Transverse colon (tissue), 4 donors: ENCODE results near the gene NT5DC2. TPM values are rescaled to one million over a fixed set of nuclear protein-coding genes. Genes with fewer than 3 reads are reported as not detected.

ENCODE experiments used
- DNase-seq: peaks from one replicate; pipeline ENCODE4 v3.0.0-alpha.2; 2019
- H3K27ac ChIP-seq, 4 donors: fragments of 200-600 bp; sonication (generic); 2 replicates each; pipeline ENCODE4 v1.5.1; 2016 to 2018; ENCODE audit warnings: inconsistent platforms in 4 of 4
- H3K27me3 ChIP-seq: fragments of 200-600 bp; sonication (generic); 2 replicates; pipeline ENCODE4 v1.5.1; 2017; ENCODE audit warnings: inconsistent platforms
- H3K36me3 ChIP-seq, 4 donors: fragments of 200-600 bp; sonication (generic); 2 replicates each; pipeline ENCODE4 v1.5.1; 2017 to 2019; ENCODE audit warnings: inconsistent platforms in 4 of 4
- H3K4me1 ChIP-seq, 4 donors: fragments of 200-600 bp; sonication (generic); 2 replicates each; pipeline ENCODE4 v1.5.1; 2017 to 2020; ENCODE audit warnings: inconsistent platforms in 4 of 4
- H3K4me3 ChIP-seq, 4 donors: fragments of 200-600 bp; sonication (generic); 1 replicate in 1 of 4; 2 replicates in 3 of 4; pipeline versions ENCODE4 v1.5.1 to v1.6.1; 2017 to 2019; ENCODE audit warnings: inconsistent platforms in 4 of 4
- H3K9me3 ChIP-seq, 2 donors: fragments of 200-600 bp; sonication (generic); 2 replicates each; pipeline ENCODE4 v1.5.1; 2017 to 2019; ENCODE audit warnings: inconsistent platforms in 2 of 2
- EP300 ChIP-seq: sonication (generic); formaldehyde crosslinking; IDR thresholded peaks from one replicate; pipeline ENCODE4 v1.6.1; 2017; ENCODE audit warnings: antibody characterized with exemption, low read depth
- POLR2A ChIP-seq: fragments of 450-650 bp; IDR thresholded peaks from one replicate; pipeline ENCODE4 v1.6.1; 2016; ENCODE audit warnings: antibody characterized with exemption, mild to moderate bottlenecking, moderate library complexity
- POLR2AphosphoS5 ChIP-seq, 3 donors: sonication (generic); formaldehyde crosslinking; IDR thresholded peaks; one replicate each; pipeline ENCODE4 v1.6.1; 2016; ENCODE audit warnings: antibody characterized with exemption in 3 of 3
- WGBS, 2 donors: methylation state at CpG; one replicate each; pipeline ENCODE4 v1.1.5; 2018; ENCODE audit warnings: low coverage in 1 of 2; 5-methylcytosine and 5-hydroxymethylcytosine counted together
- in situ Hi-C, 4 donors: fragments of 200-750 bp; cut with MboI; loops; one replicate each; pipeline versions ENCODE4 v1.15.0 to v1.15.1; 2017; ENCODE audit warnings: low sequenced_read_pairs in 3 of 4, low pct_ligation_motif_present in 1 of 4, low pct_unique_long_range_greater_than_20kb in 1 of 4
- intact Hi-C: fragments of 100-400 bp; cut with DNase I; formaldehyde crosslinking; loops from one replicate; pipeline ENCODE4 v1.15.1; 2023; ENCODE audit warnings: low total_unique reads
- total RNA-seq, 4 donors: library from RNA; depleted of rRNA; stranded (reverse); fragments of >200 nt; gene quantifications; one replicate each; pipeline ENCODE4 v1.1.0, GENCODE V29; 2016
- TF ChIP-seq, protein P1 (sequence below), 5 experiments: fragments of 200-600 bp in 3 of 5; fragments of 450-650 bp in 2 of 5; sonication (generic) in 3 of 5; IDR thresholded peaks; 1 replicate in 2 of 5; 2 replicates in 3 of 5; pipeline ENCODE4 v1.5.1; 2016 to 2017; ENCODE audit warnings: antibody characterized with exemption in 5 of 5, inconsistent platforms in 3 of 5, mild to moderate bottlenecking in 2 of 5, moderate library complexity in 1 of 5

Gene NT5DC2
- total RNA-seq, 4 donors from 2014 or later: 5.5 to 16.7 (median 14.9) TPM; not detected in 1

DNA sequence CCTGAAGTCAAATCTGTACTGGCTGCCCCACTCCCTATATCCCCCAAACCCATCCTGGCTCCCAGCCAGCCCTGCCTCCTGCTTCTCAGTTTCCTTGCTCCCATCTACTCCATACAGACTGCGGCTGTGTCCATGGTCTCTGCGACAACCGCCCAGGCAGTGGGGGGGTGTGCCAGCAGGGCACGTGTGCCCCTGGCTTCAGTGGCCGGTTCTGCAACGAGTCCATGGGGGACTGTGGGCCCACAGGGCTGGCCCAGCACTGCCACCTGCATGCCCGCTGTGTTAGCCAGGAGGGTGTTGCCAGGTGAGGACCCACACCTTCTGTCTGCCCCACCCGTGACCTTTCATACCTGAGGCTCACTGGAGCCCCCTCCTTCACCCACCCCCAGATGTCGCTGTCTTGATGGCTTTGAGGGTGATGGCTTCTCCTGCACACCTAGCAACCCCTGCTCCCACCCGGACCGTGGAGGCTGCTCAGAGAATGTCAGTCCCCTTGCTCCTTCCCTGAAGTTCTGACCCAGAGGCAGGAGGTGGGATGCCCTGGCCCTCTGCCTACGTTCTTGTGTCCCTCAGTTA is 23.8 kb downstream of the NT5DC2 start:
- Histone ChIP-seq H3K27ac (no peak overlapping the region), H3K9me3 (no peaks in the 10 kb centered on the region), H3K4me3 (no peak overlapping the region), H3K4me1 (no peaks in the 10 kb centered on the region), H3K27me3 (no peaks in the 10 kb centered on the region), H3K36me3 (no peaks in the 10 kb centered on the region)
- intact Hi-C loops: no loop called here
- TF ChIP-seq EP300: no peak
- WGBS, 2 donors: 75% methylated on average over 11 of the region's 12 CpGs; no CpG with 5 or more reads in 1 of the 2 donors
- in situ Hi-C loops: no loop called here
- no peak for DNase-seq

DNA sequence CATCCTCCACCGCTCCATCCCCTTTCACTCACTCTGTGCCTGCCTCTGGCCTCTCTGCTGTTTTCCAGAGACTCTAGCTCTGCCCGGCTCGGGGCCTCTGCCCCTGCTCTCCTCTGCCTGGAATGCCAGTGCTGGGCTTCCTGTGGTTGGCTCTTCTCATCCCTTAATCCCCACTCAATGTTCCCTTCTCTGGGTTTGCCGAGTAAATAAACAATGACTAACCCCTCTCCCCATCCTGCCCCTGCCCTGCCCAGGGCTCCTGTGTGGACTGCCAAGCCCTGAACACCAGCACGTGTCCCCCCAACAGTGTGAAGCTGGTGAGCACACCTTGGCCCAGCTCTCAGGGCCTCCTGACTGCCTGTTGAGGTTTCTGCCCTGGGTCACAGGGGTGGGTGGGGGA is 26.3 kb downstream of the NT5DC2 start:
- TF ChIP-seq, protein P1, sequence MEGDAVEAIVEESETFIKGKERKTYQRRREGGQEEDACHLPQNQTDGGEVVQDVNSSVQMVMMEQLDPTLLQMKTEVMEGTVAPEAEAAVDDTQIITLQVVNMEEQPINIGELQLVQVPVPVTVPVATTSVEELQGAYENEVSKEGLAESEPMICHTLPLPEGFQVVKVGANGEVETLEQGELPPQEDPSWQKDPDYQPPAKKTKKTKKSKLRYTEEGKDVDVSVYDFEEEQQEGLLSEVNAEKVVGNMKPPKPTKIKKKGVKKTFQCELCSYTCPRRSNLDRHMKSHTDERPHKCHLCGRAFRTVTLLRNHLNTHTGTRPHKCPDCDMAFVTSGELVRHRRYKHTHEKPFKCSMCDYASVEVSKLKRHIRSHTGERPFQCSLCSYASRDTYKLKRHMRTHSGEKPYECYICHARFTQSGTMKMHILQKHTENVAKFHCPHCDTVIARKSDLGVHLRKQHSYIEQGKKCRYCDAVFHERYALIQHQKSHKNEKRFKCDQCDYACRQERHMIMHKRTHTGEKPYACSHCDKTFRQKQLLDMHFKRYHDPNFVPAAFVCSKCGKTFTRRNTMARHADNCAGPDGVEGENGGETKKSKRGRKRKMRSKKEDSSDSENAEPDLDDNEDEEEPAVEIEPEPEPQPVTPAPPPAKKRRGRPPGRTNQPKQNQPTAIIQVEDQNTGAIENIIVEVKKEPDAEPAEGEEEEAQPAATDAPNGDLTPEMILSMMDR (IDR thresholded peaks at IDR 0.05): no peak
- TF ChIP-seq EP300 (no peak), POLR2A (no peak), POLR2AphosphoS5 (IDR thresholded peaks at IDR 0.05) (no peak)
- no peaks in the 10 kb centered on the region for H3K27me3 ChIP-seq
- WGBS, 2 donors: 64% methylated on average over 5 of the region's 5 CpGs; no CpG with 5 or more reads in 1 of the 2 donors
- H3K27ac ChIP-seq: no peak overlapping the region
- in situ Hi-C loops (no loop called here), intact Hi-C loops (no loop called here)
- H3K4me3 ChIP-seq: no peak overlapping the region
- DNase-seq: no peak
- no peaks in the 10 kb centered on the region for H3K36me3 ChIP-seq
- no peaks in the 10 kb centered on the region for H3K4me1 ChIP-seq
- H3K9me3 ChIP-seq: no peaks in the 10 kb centered on the region

DNA sequence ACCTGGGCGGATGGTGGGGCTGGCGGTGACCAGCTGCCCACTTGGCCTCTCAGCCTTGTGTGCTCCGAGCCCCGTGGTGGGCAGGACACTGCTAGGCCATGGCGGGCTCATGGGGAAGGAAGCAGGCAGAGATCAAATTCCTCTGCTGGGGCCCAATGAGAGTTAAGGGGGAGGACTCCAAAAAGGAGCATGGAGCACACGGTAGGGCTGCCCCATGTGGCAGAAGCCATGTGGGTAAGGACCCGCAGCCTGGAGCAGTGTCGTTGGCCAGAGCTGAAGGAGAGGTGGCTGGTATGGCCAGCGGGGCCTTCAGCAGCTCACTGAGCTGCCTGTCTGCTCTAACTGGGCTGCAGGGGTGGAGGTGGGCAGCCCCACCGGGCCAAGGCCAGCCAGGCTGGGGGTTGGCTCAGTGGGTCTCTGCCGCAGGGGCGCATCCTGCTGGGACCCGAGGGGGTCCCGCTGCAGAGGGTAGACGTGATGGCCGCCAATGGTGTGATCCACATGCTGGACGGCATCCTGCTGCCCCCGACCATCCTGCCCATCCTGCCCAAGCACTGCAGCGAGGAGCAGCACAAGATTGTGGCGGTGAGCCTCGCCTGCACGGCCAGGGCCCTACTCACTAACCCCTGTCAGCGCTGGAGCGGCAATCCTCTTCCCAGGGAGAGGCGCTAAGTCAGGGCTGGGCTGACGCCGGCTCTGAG is 27.2 kb downstream of the NT5DC2 start:
- H3K9me3 ChIP-seq: no peaks in the 10 kb centered on the region
- in situ Hi-C loops: no loop called here
- no peak for TF ChIP-seq EP300
- TF ChIP-seq, protein P1 (IDR thresholded peaks at IDR 0.05): no peak
- TF ChIP-seq POLR2A: no peak
- no peak for TF ChIP-seq POLR2AphosphoS5 (IDR thresholded peaks at IDR 0.05)
- 90% methylated on average over 27 of the region's 27 CpGs; no CpG with 5 or more reads in 1 of the 2 donors for WGBS, 2 donors
- intact Hi-C loops: no loop called here
- H3K36me3 ChIP-seq: no peaks in the 10 kb centered on the region
- H3K27me3 ChIP-seq: no peaks in the 10 kb centered on the region
- H3K4me1 ChIP-seq: no peaks in the 10 kb centered on the region
- no peak overlapping the region for H3K27ac ChIP-seq
- no peak for DNase-seq
- no peak overlapping the region for H3K4me3 ChIP-seq

DNA sequence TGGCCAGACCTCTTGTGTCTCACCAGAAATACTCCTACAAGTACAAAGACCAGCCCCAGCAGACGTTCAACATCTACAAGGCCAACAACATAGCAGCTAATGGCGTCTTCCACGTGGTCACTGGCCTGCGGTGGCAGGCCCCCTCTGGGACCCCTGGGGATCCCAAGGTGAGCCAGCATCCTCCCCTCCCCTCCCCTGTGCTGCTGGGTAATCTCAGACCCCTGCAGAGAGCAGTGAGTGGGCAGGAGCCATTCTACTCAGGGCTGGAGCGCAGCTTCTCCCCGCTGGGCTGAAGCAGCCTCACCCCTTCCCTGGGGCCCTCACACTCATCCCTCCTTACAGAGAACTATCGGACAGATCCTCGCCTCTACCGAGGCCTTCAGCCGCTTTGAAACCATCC is 28.7 kb downstream of the NT5DC2 start:
- no peak for TF ChIP-seq EP300
- TF ChIP-seq POLR2A: no peak
- TF ChIP-seq POLR2AphosphoS5 (IDR thresholded peaks at IDR 0.05): no peak
- TF ChIP-seq, protein P1 (IDR thresholded peaks at IDR 0.05): no peak
- Histone ChIP-seq H3K36me3 (no peaks in the 10 kb centered on the region), H3K27me3 (no peaks in the 10 kb centered on the region), H3K27ac (no peak overlapping the region), H3K4me1 (no peaks in the 10 kb centered on the region), H3K4me3 (no peak overlapping the region), H3K9me3 (no peaks in the 10 kb centered on the region)
- WGBS, 2 donors: 83% methylated on average over 9 of the region's 10 CpGs; no CpG with 5 or more reads in 1 of the 2 donors
- in situ Hi-C loops (no loop called here), intact Hi-C loops (no loop called here)
- no peak for DNase-seq
